Epithelial cell of esophagus (primary cell): ENCODE results near the gene SKOR1.

ENCODE experiments used
- DNase-seq: peaks from one replicate; pipeline ENCODE4 v3.0.0; 2010; ENCODE audit warnings: low read depth
- H3K4me3 ChIP-seq: 2 replicates; pipeline ENCODE4 v1.5.1; 2011; ENCODE audit warnings: mild to moderate bottlenecking, low read length, control low read depth
- CTCF ChIP-seq: IDR thresholded peaks from 2 replicates; pipeline ENCODE4 v1.5.1; 2011; ENCODE audit warnings: low read depth, mild to moderate bottlenecking, low read length, control low read depth, inconsistent platforms; ENCODE audit not compliant: insufficient read depth; ENCODE audit errors: missing control alignments

Gene SKOR1

GRCh38 chr15:67843571-67844387 is 18.5 kb downstream of the SKOR1 start:
- no peak for DNase-seq
- H3K4me3 ChIP-seq, result no peak overlapping the region
- no peak for TF ChIP-seq CTCF

- no peak for TF ChIP-seq CTCF
- DNase-seq, result no peak
- no peak overlapping the region for H3K4me3 ChIP-seq
These were observed 20.7 kb downstream of the SKOR1 start for GRCh38 chr15:67845974-67846373.

- DNase-seq, result no peak
- no peak overlapping the region for H3K4me3 ChIP-seq
- no peak for TF ChIP-seq CTCF
These were observed 24.2 kb downstream of the SKOR1 start for GRCh38 chr15:67849538-67849937.

- DNase-seq, result no peak
- H3K4me3 ChIP-seq, result no peak overlapping the region
- TF ChIP-seq CTCF, result no peak
These were observed 25.0 kb downstream of the SKOR1 start for GRCh38 chr15:67850336-67850735.

GRCh38 chr15:67850994-67851571 is 25.8 kb downstream of the SKOR1 start:
- DNase-seq, result peak; percentile 83
- no peak for TF ChIP-seq CTCF
- no peak overlapping the region for H3K4me3 ChIP-seq

GRCh38 chr15:67852418-67852817 is 27.1 kb downstream of the SKOR1 start:
- DNase-seq, result no peak
- no peak for TF ChIP-seq CTCF

More at GRCh38 chr15:67852418-67852817, 27.1 kb downstream of the SKOR1 start:
- H3K4me3 ChIP-seq, result no peak overlapping the region
